CD4-positive, alpha-beta T cell treated with Interleukin-6 for 4 hours (primary cell): ENCODE data around the gene TPD52L3.

Source experiments
- DNase-seq: peaks from one replicate; pipeline ENCODE4 v3.0.0-alpha.2; 2020; ENCODE audit warnings: mixed read lengths

The TPD52L3 gene

GRCh38 chr9:6328103-6328502, at the start of gene TPD52L3:
Gene TPD52L3 (plus strand): TSS chr9:6328375. CDS start chr9:6328596, 221 bp downstream.
- no peak for DNase-seq

GRCh38 chr9:6301858-6302257, 26.3 kb upstream of the TPD52L3 start:
- DNase-seq = no peak

GRCh38 chr9:6302417-6302816, 25.8 kb upstream of the TPD52L3 start:
- no peak for DNase-seq

GRCh38 chr9:6304232-6304631, 23.9 kb upstream of the TPD52L3 start:
- no peak for DNase-seq

GRCh38 chr9:6305954-6306563, 22.1 kb upstream of the TPD52L3 start:
- DNase-seq = no peak

GRCh38 chr9:6307551-6308096, 20.6 kb upstream of the TPD52L3 start:
- no peak for DNase-seq

- DNase-seq = no peak
Measured at GRCh38 chr9:6330958-6331634, 2.9 kb downstream of the TPD52L3 start.

- no peak for DNase-seq
Measured at GRCh38 chr9:6334305-6334704, 6.1 kb downstream of the TPD52L3 start.

GRCh38 chr9:6348766-6349165, 20.6 kb downstream of the TPD52L3 start:
- no peak for DNase-seq

- no peak for DNase-seq
Measured at GRCh38 chr9:6351737-6352136, 23.6 kb downstream of the TPD52L3 start.

- DNase-seq = peak; percentile 27
Measured at GRCh38 chr9:6354072-6354686, 26.0 kb downstream of the TPD52L3 start.

- no peak for DNase-seq
Measured at GRCh38 chr9:6355728-6356127, 27.6 kb downstream of the TPD52L3 start.

GRCh38 chr9:6356441-6356840, 28.3 kb downstream of the TPD52L3 start:
- DNase-seq = no peak

- no peak for DNase-seq
Measured at GRCh38 chr9:6356904-6357303, 28.7 kb downstream of the TPD52L3 start.

- DNase-seq = no peak
Measured at GRCh38 chr9:6367128-6367890, 39.1 kb downstream of the TPD52L3 start.

GRCh38 chr9:6368831-6369230, 40.7 kb downstream of the TPD52L3 start:
- no peak for DNase-seq
